Activated naive CD8-positive, alpha-beta T cell treated with anti-CD3 and anti-CD28 coated beads, Interleukin-2, amount 50 U/mL, for 16 hours (primary cell): ENCODE results near the gene BCAS1.
"Not testable (repeated sequence)": the region's sequence is repeated elsewhere in the genome, so short reads cannot be mapped to it uniquely, and the experiment has no call there.

Experiments used
- DNase-seq: peaks from one replicate; pipeline ENCODE4 v3.0.0-alpha.2; 2020; ENCODE audit warnings: low read depth, low spot score

BCAS1 gene

DNA sequence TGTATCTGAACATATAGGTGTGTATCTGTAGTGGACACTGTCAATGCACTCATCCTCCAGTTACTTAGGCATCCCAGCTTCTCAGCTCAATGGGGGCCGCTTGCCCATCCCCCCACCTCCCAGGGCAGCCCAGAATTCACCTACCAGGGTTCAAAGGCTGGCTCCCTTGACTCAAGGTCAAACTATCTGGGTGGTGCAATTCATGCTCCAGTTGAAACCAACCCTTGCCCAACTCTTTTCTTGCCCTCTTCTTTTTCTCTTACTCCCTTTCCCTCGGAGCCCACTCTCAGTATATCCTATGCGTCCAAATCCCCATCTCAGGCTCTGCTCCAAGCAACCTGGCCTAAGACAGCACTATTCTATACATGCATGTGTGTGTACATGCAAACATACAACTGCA lies 127.4 kb downstream of the BCAS1 start:
- DNase-seq, result no peak

DNA sequence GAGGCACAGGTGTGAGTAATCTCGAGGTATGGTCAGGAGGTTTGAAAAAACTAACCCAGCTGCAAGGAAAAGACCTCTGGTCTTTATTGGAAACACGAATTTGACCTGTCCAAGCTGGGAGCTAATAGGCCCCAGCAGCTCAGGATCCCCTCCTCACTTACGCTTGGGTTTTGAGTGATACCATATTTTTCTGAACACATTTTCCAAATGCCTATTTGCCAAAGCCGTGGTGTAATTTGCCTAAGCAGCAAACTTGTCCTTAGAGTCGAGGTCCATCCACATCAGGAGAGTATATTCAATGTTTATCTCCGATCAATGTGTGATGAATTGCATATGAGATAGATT lies 128.0 kb downstream of the BCAS1 start:
- no peak for DNase-seq

GRCh38 chr20:53941680-53942471 lies 128.5 kb downstream of the BCAS1 start:
- DNase-seq, result no peak

DNA sequence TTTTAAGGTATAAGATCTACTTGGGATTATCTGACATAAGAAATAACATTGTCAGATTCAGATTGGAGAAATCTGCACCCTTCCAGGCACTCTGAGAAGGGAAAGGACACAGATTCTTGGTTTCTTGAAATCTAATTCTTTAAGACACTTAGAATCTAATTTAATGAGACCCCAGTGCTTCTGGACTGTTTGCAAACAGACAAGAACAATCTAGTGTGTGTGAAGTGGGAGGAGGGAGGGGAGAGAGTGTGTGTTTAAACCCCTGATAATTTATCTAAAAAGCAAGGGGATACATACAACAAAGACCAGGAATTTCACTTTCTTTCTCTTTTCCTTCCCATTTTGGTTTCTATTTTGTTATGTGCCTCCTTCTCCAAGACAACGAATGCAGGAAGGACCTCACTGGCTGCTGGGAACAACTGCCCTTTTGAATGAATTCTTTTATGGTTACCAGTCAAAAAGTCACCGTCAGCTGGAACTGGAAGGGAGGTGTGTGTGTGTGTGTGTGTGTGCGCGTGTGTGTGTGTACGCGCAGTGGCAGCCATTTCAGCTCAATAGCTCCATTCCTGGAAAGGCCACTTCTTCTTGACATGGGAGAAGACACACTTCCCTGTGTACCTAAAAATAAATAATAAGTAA lies 129.4 kb downstream of the BCAS1 start:
- DNase-seq, result no peak

DNA sequence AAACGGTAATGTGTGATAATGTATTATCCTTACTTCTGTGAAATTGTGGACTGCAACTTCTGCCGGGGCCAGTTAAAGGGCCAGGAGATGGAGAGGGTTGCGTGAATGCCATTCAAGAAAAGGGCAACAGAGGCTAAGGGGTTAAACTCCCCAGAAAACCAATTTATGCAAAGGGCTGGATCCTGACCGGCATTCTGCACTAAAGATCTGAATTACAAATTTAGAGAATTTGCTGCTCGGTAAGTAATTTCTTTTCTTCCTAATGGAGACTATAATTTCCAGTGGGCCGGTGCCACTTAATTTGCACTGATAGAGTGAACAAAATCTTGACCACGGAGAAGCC lies 130.1 kb downstream of the BCAS1 start:
- no peak for DNase-seq

GRCh38 chr20:53939572-53940359 lies 130.6 kb downstream of the BCAS1 start:
- DNase-seq, result peak; percentile 17

- no peak for DNase-seq
Observed at GRCh38 chr20:53939190-53939571, 131.2 kb downstream of the BCAS1 start.

- no peak for DNase-seq
Observed at GRCh38 chr20:53938739-53939138, 131.7 kb downstream of the BCAS1 start.

- DNase-seq, result no peak
Observed at GRCh38 chr20:53937929-53938367, 132.4 kb downstream of the BCAS1 start.

DNA sequence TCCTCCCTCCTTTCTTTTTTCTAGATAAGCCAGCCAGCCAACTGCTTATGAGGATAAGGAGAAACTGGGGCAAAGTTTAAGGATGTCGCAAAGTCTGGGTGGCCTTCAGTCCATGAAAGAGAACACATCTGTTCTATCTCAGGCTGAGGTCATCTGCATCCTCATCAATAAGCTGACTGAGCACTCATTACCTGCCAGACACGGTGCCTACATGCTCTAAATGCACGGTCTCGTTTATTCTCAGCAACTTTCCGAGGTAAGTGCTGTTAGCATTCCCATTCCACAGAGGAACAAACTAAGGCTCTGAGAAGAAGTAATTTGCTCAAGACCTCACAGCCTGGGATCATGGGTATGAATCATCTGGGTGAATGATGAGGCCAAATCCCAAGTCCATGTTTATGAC lies 133.1 kb downstream of the BCAS1 start:
- no peak for DNase-seq

DNA sequence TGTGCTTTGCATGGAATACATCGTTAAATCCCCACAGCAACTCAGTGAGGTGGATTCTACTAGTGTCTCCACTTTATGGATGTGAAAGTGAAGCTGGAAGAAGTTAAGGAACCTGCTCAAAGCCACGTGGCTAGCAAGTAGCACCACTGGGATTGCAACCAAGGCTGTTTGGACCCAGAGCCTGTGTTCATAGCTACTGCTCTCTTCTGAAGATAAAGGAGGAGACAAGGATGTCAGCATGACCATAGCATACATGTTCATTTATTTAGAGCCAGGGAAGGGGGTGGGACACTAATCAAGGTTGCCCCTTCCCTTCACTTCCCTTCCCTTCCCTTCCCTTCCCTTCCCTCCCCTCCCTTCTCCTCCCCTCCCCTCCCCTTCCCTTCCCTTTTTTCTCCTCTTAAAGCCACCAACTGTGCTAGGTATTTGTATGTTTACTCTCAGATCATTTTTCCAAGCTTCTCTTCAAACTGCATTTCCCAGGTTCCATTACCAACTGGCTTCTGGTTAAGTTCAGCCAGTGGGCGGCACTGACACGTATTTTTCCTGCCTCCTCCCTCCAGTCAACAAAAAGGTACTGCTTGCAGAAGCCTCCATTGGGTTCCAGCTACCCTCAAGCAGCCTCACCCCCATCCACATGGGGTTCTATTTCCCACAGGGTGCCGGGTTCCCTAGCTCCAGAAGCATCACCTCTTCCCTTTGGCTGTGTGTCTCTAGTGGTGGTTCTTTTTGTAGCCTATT lies 134.9 kb downstream of the BCAS1 start:
- DNase-seq, result no peak

DNA sequence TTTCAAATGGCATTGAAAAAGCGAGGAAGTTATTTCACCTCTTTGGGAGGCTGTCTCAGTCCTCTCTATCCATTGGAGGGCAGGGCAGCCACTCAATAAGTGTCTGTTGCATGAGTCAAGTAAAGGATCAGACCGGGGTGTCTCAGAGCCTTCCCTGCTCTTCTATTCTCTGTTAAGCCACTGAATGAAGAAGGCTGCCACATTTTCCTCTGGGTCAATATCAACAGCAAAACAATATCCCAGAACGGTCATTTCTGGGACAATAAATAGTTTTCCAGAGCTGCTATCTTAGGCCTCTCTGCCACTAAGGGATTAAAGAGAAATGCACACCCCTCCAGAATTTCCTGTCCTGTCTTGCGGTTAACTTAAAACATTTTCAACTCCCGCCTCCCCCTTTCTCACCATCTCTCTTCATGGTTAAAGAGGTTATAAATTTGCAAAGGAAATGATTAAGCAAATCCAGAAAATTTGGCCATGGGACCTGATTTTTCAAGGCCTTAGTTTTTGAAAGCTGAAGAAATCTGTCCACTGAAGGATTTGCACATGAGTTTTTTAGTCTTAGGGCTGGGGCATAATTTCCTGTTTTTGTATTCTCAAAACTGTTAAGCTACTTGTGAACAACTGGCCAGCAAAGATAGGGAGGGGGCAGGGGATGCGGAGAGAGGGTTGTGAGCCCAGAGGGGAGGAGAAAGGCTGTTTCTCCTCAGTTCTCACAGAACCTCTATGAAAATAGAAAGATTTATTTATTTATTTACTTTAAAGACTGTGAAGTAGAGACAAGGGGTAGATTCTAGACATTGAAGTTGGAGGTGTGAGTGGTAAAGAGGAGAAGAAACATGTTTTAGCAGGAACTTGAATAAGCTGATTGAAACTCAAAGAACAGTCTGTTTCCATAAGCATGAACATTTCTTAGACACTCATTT lies 135.7 kb downstream of the BCAS1 start:
- no peak for DNase-seq

DNA sequence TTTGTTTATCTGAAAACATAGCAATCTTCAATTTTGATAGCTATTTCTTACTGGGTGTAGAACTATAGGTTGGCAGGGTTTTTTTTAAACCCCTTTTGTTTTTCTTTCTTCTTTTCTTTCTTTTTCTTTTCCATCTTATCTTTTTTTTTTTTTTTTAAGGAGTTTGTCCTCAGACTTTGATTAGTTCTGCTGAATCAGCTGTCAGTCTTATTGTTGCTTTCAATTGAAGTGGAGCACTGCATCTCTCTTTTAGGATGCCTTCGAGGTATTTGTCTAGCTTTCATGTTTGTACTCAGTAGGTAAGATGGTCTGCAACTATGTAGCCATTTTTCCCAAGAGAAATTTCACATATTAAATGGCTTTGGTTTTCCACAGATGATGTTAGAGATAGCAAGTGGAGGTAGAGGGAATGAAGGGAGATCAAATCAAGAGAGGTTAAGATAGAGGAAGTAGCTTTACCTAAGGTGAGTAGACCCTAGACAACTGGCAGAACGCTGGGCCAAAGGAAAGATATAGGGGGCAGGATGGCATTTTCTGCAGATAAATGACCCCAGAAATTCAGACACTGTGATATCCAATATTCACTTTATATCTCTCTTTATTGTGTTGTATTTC lies 137.1 kb downstream of the BCAS1 start:
- DNase-seq, result no peak

DNA sequence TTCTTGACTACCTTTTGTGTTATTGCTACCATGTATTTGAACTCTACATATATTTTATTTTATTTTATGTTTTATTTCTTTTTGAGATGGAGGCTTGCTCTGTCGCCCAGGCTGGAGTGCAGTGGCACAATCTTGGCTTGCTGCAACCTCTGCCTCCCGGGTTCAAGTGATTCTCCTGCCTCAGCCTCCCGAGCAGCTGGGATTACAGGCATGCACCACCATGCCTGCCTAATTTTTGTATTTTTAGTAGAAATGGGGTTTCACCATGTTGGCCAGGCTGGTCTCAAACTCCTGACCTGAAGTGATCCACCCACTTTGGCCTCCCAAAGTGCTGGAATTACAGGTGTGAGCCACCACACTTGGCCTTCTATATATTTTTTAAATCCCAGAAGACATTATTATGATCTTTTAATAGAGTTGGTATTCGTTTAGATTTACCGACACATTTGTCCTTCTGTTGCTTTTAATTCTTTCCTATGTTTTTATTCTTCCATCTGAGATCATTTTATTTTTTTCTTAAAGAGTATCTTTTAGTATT lies 137.7 kb downstream of the BCAS1 start:
- not testable (repeated sequence) for DNase-seq

DNA sequence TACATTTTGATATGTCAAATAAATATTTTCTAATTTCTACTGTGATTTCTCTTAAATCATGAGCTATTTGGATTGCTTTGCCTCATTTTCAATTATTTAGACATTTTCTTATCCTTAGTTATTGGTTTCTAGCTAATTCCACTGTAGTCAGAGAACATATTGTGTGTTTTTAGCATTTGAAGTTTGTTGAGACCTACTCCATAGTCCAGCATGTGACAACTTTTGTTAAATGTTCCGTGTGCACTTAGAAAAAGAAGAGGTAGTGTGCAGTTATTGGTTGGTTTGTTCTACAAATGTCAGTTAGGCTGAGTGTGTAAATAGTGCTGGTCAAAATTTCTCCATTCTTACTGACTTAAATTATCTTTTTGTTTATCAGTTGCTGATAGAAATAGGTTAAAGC lies 138.8 kb downstream of the BCAS1 start:
- no peak for DNase-seq

DNA sequence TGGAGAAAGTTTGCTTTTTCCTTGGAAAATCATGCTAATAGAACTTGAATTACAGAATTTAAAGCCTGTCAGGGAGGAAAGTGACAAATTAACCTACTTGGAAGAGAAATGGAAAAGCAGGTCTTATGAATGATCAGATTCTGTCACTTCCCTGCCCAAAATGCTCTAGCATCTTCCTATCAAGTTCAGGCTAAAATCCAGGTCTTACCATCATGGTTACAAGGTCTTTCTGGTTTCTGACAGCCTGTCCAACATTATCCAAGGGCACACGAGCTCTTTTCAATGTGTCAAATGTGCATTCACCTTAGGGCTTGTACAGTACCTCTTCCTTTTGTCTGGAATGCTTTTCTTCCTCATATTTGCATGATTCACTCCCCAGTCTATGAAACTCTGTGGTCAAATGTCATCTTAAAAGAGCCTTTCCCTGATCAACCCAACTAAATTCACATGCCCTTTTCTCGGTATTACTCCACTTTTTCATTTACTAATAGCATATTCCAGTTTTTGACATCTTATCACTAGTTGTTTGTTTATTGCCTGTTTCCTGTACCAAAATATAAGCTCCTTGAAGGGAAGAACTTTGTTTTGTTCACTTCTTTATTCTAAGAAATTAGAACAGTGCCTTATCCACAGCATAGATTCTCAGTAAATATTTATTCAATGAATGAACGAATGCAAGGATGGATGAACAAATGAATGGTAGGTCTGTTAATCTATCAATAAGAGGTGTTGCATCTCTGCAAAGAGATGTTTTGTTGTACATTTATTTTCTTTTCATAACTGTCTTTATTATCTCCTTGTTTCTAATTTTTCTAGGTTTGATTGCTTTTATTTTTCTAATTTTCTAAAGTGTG lies 139.5 kb downstream of the BCAS1 start:
- no peak for DNase-seq

- no peak for DNase-seq
Observed at GRCh38 chr20:53929974-53930650, 140.3 kb downstream of the BCAS1 start.

GRCh38 chr20:53929399-53929798 lies 141.0 kb downstream of the BCAS1 start:
- no peak for DNase-seq

GRCh38 chr20:53927990-53928389 lies 142.4 kb downstream of the BCAS1 start:
- no peak for DNase-seq
